ENCODE results near the gene EIF4G1.

DNA sequence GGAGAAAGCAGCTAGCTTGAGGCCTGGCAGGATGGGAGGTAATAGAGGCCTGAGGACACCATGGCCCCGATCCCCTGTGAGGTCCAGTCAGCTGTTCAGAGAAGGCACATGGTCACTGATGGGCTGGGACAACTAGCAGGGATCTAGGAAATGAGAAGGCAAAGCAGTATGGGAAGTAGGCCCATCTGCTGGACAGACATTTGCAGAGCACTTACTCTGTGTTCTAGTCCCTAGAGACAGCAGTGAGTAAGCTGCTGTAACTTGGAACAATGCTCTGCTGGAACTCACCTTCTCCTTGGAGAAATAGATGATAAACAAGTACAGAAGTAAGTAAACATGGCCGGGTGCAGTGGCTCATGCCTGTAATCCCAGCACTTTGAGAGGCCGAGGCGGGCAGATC is 31.5 kb upstream of the EIF4G1 start:
- TF ChIP-seq POLR2A (IDR thresholded peaks at IDR 0.05), result no peak
- TF ChIP-seq EP300 (IDR thresholded peaks at IDR 0.05), result no peak
- TF ChIP-seq, protein P1, sequence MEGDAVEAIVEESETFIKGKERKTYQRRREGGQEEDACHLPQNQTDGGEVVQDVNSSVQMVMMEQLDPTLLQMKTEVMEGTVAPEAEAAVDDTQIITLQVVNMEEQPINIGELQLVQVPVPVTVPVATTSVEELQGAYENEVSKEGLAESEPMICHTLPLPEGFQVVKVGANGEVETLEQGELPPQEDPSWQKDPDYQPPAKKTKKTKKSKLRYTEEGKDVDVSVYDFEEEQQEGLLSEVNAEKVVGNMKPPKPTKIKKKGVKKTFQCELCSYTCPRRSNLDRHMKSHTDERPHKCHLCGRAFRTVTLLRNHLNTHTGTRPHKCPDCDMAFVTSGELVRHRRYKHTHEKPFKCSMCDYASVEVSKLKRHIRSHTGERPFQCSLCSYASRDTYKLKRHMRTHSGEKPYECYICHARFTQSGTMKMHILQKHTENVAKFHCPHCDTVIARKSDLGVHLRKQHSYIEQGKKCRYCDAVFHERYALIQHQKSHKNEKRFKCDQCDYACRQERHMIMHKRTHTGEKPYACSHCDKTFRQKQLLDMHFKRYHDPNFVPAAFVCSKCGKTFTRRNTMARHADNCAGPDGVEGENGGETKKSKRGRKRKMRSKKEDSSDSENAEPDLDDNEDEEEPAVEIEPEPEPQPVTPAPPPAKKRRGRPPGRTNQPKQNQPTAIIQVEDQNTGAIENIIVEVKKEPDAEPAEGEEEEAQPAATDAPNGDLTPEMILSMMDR (IDR thresholded peaks at IDR 0.05), result no peak
